Measurements from ENCODE around the gene UBR4. TPM values are rescaled to one million over a fixed set of nuclear protein-coding genes. Genes with fewer than 3 reads are reported as not detected.

Gene UBR4
- total RNA-seq, 2 experiments from 2014 or later = 98.6 to 101 TPM

DNA sequence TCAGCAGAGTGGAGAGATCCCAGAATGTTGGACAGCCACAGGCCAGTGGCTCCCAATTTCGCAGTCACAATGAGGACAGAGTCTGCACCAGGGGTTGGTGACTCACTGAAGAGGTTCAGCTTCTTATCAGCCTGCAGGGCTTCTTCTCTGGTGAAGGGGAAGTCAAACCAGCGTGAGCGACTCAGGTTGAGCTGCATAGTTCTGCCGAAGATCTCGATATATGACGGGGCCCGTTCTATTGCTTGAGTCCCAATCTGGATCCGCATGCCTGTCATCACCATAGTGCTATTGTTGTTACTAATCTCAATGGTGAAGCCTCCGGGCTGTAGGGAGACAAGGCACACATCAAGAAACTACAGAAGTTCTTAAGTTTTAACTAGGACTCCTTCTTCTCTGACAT lies 58.5 kb downstream of the UBR4 start:
- Mint-ChIP-seq H3K27ac (no peak overlapping the region), H3K27me3 (no peaks in the 10 kb centered on the region), H3K4me1 (peaks cover 2% of the 10 kb centered on the region), H3K36me3 (ENCODE audit: low read depth) (peaks cover 97% of the 10 kb centered on the region), H3K9me3 (no peaks in the 10 kb centered on the region), H3K4me3 (no peak overlapping the region)
- POLR2A ChIA-PET = interaction anchor here (1.2 kb wide), 1 partner anchor 59 kb away, joined by 3 read pairs; no protein-coding TSS in a partner anchor
- DNase-seq = no peak
- CTCF ChIA-PET = interaction anchor here (1.2 kb wide), 1 partner anchor 28 kb away, joined by 4 read pairs; no protein-coding TSS in a partner anchor

DNA sequence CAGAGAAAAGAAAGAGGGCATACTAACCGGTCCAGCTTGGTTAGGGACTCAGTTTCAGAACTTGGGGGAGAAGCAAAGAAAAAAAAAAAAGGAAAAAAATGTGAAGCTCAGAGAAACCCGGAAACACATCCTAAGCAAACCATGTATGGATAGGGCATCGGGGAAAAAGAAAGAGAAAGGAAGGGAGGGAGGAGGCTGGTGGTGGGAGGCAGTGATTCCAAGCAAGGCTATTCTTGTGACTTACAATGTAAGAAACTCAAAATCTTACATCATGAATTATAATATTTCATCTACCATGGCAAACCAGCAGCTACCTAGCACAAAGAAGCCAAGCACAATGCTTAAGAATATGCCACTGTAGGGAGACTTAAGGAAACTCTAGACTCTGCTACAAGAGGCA lies 60.3 kb downstream of the UBR4 start:
- no peaks in the 10 kb centered on the region for H3K9me3 Mint-ChIP-seq
- H3K4me3 Mint-ChIP-seq = no peak overlapping the region
- H3K36me3 Mint-ChIP-seq (ENCODE audit: low read depth) = peaks cover 97% of the 10 kb centered on the region
- no peak for DNase-seq
- no peaks in the 10 kb centered on the region for H3K4me1 Mint-ChIP-seq
- POLR2A ChIA-PET = no interaction called here
- no peaks in the 10 kb centered on the region for H3K27me3 Mint-ChIP-seq
- CTCF ChIA-PET = no interaction called here
- no peak overlapping the region for H3K27ac Mint-ChIP-seq

DNA sequence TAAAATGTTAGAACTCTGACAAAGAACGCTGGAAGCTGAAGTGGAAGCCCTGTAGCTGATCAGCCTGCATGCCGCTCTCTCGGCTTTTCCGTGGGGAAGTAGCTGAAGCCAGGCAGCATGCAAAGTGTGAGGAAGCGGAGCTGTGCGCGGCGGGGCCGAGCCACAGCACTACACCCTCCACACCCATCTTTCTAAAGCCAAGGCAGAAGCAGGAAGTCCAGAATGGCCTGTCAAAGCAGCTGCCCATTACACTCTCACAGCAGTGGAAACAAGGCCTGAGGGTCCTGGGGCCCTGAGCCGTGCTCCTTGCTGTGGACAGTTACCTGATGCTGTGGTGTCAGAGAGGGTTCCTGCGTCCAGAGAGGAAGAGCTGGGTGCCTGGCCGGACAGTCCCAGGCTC lies 69.6 kb downstream of the UBR4 start:
- H3K27me3 Mint-ChIP-seq = no peaks in the 10 kb centered on the region
- peaks cover 90% of the 10 kb centered on the region for H3K36me3 Mint-ChIP-seq (ENCODE audit: low read depth)
- POLR2A ChIA-PET = no interaction called here
- no peaks in the 10 kb centered on the region for H3K4me1 Mint-ChIP-seq
- no peaks in the 10 kb centered on the region for H3K9me3 Mint-ChIP-seq
- H3K4me3 Mint-ChIP-seq = no peak overlapping the region
- CTCF ChIA-PET = interaction anchor here (0.6 kb wide), 1 partner anchor 74 kb away, joined by 3 read pairs; no protein-coding TSS in a partner anchor
- DNase-seq = no peak
- H3K27ac Mint-ChIP-seq = no peak overlapping the region

DNA sequence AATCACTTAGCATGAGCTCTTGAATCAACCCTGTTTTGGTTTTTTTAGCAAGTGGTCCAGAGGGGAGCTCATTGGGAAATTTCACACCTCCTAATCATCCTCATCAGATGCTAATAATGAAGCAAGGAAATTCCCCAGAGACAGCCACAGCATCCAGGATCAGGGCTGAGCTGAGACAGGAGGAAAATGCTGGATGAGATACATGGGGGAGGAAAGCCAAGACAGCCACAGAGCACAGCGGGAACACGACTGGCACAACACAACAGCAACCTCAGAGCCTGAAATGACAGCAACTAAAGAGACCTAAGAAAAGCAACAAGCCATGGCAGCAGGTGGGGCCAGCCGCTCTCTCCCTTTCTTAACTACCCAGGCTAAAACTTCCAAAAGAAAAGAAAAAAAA lies 70.4 kb downstream of the UBR4 start:
- H3K4me3 Mint-ChIP-seq = no peak overlapping the region
- H3K27me3 Mint-ChIP-seq = no peaks in the 10 kb centered on the region
- CTCF ChIA-PET = no interaction called here
- no peaks in the 10 kb centered on the region for H3K9me3 Mint-ChIP-seq
- peaks cover 90% of the 10 kb centered on the region for H3K36me3 Mint-ChIP-seq (ENCODE audit: low read depth)
- no peaks in the 10 kb centered on the region for H3K4me1 Mint-ChIP-seq
- POLR2A ChIA-PET = interaction anchor here (1.2 kb wide), 1 partner anchor 8 kb away, joined by 3 read pairs; no protein-coding TSS in a partner anchor
- DNase-seq = no peak
- no peak overlapping the region for H3K27ac Mint-ChIP-seq

DNA sequence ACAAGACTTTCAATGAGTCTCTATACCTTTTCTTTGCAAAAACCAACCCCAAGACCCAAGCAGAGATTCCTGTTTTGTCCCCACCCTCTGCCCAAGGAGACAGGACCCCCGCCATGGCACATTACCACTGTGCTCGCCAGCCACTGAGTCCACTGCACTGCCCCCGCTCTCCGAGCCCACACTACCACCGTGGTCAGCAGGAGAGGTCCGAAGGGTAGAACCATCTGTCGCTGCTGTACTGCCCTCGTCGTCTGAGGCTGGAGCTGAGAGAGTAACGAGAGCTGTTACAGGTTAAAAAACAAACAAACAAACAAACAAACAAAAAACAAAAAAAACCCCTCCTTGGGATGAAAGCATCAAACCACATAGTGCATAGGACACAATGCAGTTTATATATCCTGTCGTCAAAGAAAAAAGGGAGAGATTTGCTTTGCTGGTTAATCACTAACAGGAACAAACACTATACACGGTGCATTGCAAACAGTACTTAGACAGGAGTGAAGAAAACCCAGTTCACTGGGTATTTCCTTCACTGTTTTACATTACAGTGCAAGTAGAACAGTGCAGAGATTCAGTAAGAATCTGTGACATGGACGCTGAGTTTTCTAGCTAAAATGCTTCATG lies 71.0 kb downstream of the UBR4 start:
- ChIA-PET POLR2A (interaction anchor here (1.2 kb wide), 1 partner anchor 9 kb away, joined by 3 read pairs; no protein-coding TSS in a partner anchor), CTCF (interaction anchor here (1.3 to 1.4 kb wide), 2 partner anchors 41 to 255 kb away, joined by 3 to 4 read pairs; no protein-coding TSS in a partner anchor)
- Mint-ChIP-seq H3K27me3 (no peaks in the 10 kb centered on the region), H3K4me1 (no peaks in the 10 kb centered on the region), H3K9me3 (peaks cover 5% of the 10 kb centered on the region), H3K27ac (no peak overlapping the region), H3K4me3 (no peak overlapping the region), H3K36me3 (ENCODE audit: low read depth) (peaks cover 90% of the 10 kb centered on the region)
- DNase-seq = no peak

DNA sequence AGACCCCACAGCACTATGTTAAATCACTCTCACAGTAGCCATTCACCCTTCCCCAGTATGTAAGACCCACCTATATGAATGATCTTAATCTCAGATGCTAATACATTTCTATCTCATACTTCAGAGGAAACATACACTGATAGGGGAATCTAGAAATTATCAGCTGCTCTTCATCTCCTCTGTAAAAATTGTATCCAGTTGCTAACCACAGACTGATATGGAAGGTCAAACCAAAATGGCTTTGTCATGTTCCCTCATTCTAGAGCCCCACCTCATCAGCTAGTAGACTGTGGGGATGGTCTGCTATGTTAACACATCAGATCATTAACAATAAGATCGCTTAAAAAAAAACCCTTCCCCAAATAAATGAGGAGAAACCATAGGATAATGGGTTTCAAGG lies 71.7 kb downstream of the UBR4 start:
- Mint-ChIP-seq H3K9me3 (peaks cover 6% of the 10 kb centered on the region), H3K36me3 (ENCODE audit: low read depth) (peaks cover 86% of the 10 kb centered on the region), H3K27ac (no peak overlapping the region), H3K4me3 (no peak overlapping the region), H3K27me3 (no peaks in the 10 kb centered on the region), H3K4me1 (no peaks in the 10 kb centered on the region)
- DNase-seq = no peak
- ChIA-PET CTCF (interaction anchor here (1.3 to 1.4 kb wide), 2 partner anchors 42 to 254 kb away, joined by 3 to 4 read pairs; no protein-coding TSS in a partner anchor), POLR2A (no interaction called here)

DNA sequence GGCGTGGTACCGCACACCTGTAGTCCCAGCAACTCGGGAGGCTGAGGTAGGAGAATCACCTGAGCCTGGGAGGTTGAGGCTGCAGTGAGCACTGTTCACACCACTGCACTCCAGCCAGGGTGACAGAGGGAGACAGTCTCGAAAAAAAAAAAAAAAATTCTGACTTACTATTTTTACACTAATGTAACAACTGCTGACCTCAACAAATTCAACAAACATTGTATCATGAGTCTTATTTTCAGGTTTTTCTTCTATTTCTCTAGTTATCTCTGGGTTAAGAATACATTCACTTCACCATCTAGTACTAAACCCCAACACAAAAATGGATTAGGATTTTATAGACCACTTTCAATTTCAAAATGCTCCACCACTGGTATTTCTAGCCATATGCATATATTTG lies 72.9 kb downstream of the UBR4 start:
- no peak overlapping the region for H3K4me3 Mint-ChIP-seq
- peaks cover 90% of the 10 kb centered on the region for H3K36me3 Mint-ChIP-seq (ENCODE audit: low read depth)
- no peak for DNase-seq
- POLR2A ChIA-PET = no interaction called here
- H3K9me3 Mint-ChIP-seq = peaks cover 8% of the 10 kb centered on the region
- no peaks in the 10 kb centered on the region for H3K4me1 Mint-ChIP-seq
- no peak overlapping the region for H3K27ac Mint-ChIP-seq
- H3K27me3 Mint-ChIP-seq = no peaks in the 10 kb centered on the region
- CTCF ChIA-PET = no interaction called here

DNA sequence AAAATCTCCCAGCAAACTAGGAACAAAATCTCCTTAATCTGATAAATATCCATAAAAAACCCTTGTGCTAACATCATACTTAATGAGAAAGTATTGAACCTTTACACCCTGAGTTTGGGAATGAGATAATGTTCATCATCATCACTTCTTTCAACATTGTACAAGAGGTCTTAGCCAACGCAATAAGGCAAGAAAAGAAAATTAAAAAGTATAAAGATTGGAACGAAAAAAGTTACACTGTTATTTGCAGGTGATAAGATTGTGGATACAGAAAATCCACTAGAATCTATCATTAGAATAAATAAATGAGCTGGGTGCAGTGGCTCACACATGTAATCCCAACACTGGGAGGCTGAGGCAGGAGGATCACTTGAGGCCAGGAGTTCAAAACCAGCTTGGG lies 76.7 kb downstream of the UBR4 start:
- H3K27ac Mint-ChIP-seq = no peak overlapping the region
- ChIA-PET POLR2A (no interaction called here), CTCF (interaction anchor here (0.6 to 1.0 kb wide), 3 partner anchors 29 to 258 kb away, joined by 3 read pairs; no protein-coding TSS in a partner anchor)
- no peak overlapping the region for H3K4me3 Mint-ChIP-seq
- DNase-seq = no peak
- H3K36me3 Mint-ChIP-seq (ENCODE audit: low read depth) = peaks cover 82% of the 10 kb centered on the region
- H3K9me3 Mint-ChIP-seq = peaks cover 8% of the 10 kb centered on the region
- no peaks in the 10 kb centered on the region for H3K4me1 Mint-ChIP-seq
- no peaks in the 10 kb centered on the region for H3K27me3 Mint-ChIP-seq

DNA sequence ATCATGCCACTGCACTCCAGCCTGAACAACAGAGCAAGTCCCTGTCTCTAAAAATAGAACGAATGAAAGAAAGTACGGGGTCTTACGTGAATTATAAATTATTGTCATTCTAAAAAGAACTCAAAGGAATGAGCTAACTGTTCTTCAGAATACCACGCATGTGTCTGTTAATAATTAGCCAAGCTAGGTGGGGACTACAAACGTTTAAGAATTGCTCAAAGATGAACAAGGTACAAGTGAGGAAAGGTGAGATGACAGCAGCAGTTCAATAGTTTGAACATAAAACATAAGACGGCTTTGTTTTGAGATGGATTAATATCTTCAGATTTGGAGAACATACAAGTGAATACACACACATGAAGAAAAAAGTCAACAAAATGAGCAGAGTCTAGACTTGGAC lies 79.6 kb downstream of the UBR4 start:
- Mint-ChIP-seq H3K4me3 (no peak overlapping the region), H3K36me3 (ENCODE audit: low read depth) (peaks cover 81% of the 10 kb centered on the region), H3K27me3 (no peaks in the 10 kb centered on the region), H3K4me1 (peaks cover 1% of the 10 kb centered on the region), H3K27ac (no peak overlapping the region), H3K9me3 (peaks cover 8% of the 10 kb centered on the region)
- ChIA-PET POLR2A (no interaction called here), CTCF (interaction anchor here (1.1 kb wide), 1 partner anchor 49 kb away, joined by 3 read pairs; no protein-coding TSS in a partner anchor)
- DNase-seq = no peak

DNA sequence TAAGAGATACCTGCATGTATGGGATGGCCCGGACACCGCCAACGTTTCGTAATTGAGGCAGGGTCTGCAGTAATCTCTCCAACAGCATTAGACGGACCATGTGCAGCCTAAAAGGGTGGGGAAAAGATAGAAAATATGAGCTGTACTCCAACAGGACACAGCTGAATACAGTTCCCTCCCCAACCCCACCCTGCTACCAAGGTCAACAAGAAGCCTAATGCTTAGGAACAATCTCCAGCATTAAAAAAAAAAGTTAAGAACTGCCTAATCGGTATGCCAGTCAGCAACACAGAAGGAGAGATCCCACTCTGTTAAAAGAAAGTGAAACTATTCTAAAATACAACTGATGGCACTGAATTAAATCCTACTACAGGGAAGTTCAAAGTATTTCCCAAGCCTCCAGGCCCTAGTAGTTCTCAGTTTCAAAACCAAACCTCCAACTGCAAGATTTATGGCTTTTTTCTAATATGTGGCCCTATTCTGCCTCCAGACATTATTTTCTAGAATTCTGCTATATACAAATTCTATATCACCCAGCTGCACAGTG lies 81.0 kb downstream of the UBR4 start:
- POLR2A ChIA-PET = interaction anchor here (1.1 kb wide), 2 partner anchors 28 to 31 kb away, joined by 3 read pairs; no protein-coding TSS in a partner anchor
- no peak for DNase-seq
- Mint-ChIP-seq H3K36me3 (ENCODE audit: low read depth) (peaks cover 81% of the 10 kb centered on the region), H3K27ac (no peak overlapping the region), H3K27me3 (no peaks in the 10 kb centered on the region), H3K9me3 (peaks cover 3% of the 10 kb centered on the region), H3K4me3 (no peak overlapping the region), H3K4me1 (peaks cover 16% of the 10 kb centered on the region)
- CTCF ChIA-PET = interaction anchor here (1.1 to 1.5 kb wide), 2 partner anchors 15 to 25 kb away, joined by 3 to 4 read pairs; no protein-coding TSS in a partner anchor

DNA sequence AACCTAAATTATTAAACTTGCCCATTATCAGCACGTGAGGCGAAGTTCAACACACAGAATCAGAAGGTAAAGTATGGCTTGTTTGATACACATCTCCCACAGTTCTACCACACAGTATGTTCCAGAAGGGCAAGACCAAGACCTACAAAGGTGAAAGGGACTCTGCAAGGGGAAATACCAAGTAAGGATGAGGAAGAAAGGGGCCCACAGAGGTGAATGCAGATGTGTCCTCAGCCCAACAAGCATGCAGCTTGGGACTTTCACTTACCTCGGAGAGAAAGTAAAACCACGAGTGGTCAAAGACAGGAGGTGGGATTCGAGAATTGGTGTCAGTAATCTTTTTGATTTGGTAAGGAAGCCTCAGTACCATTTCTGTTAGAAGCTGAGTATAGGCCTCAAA lies 85.8 kb downstream of the UBR4 start:
- peaks cover 95% of the 10 kb centered on the region for H3K36me3 Mint-ChIP-seq (ENCODE audit: low read depth)
- ChIA-PET CTCF (interaction anchor here (1.2 to 1.6 kb wide), 2 partner anchors 211 to 217 kb away, joined by 4 to 5 read pairs; no protein-coding TSS in a partner anchor), POLR2A (interaction anchor here (1.0 to 1.1 kb wide), 2 partner anchors 167 to 200 kb away, joined by 3 read pairs; partner anchors contain the start of gene IFFO2)

DNA sequence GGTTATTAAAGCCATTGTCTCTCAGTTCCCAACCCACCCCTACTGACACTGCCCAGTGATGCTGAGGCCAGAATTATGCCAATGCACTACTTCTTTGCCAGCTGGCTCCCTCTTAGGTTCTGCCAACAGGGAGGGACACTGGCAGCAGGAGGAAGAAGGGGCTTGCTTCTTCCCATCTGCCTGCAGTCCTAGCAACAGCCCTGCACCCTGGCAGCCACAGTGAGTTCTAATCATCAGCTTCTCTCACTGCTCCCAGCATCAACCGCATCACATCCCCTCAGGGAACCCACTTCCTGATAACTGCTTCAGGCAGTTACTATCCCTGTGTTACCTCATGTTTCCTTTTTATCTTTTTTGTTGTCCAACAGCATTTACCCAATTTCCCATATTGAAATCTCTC lies 86.2 kb downstream of the UBR4 start:
- H3K36me3 Mint-ChIP-seq (ENCODE audit: low read depth) = peaks cover 96% of the 10 kb centered on the region
- peak overlapping the region; percentile 68 for H3K27ac Mint-ChIP-seq
- no peaks in the 10 kb centered on the region for H3K9me3 Mint-ChIP-seq
- ChIA-PET POLR2A (interaction anchor here (0.6 to 1.1 kb wide), 3 partner anchors 167 to 199 kb away, joined by 3 read pairs; partner anchors contain the start of gene IFFO2), CTCF (interaction anchor here (0.6 to 1.2 kb wide), 3 partner anchors 212 to 248 kb away, joined by 3 to 4 read pairs (median 3); no protein-coding TSS in a partner anchor)
- no peak overlapping the region for H3K4me3 Mint-ChIP-seq
- peak; percentile 49 for DNase-seq
- peaks cover 29% of the 10 kb centered on the region for H3K4me1 Mint-ChIP-seq
- no peaks in the 10 kb centered on the region for H3K27me3 Mint-ChIP-seq

More for the DNA sequence above, 85.8 kb downstream of the UBR4 start:
- Mint-ChIP-seq H3K4me1 (peaks cover 29% of the 10 kb centered on the region), H3K27me3 (no peaks in the 10 kb centered on the region), H3K27ac (peak overlapping the region; percentile 68), H3K4me3 (no peak overlapping the region), H3K9me3 (no peaks in the 10 kb centered on the region)
- no peak for DNase-seq

DNA sequence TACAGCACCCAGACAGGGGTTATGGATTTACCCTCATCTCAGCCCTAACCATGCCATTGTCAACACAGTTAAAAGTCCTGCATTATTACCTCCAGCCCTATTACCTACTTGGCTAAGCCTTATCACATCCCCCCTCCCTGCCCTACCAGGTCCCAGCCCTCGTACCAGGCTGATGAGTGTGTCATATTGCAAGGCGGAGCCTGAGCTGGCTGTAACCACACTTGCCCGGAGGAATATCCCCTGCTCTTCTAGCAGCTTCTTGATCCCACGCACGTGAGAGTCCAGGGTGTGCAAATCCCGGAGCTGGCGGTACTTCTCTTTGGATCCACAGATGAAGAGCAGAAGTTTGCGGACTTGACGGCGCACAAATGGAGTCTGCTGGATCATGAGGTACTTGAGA lies 87.4 kb downstream of the UBR4 start:
- no peak overlapping the region for H3K27ac Mint-ChIP-seq
- no peaks in the 10 kb centered on the region for H3K9me3 Mint-ChIP-seq
- H3K4me1 Mint-ChIP-seq = peaks cover 29% of the 10 kb centered on the region
- DNase-seq = no peak
- H3K4me3 Mint-ChIP-seq = no peak overlapping the region
- ChIA-PET CTCF (interaction anchor here (1.1 to 1.3 kb wide), 2 partner anchors 9 to 209 kb away, joined by 3 to 4 read pairs; no protein-coding TSS in a partner anchor), POLR2A (no interaction called here)
- H3K27me3 Mint-ChIP-seq = no peaks in the 10 kb centered on the region
- peaks cover 92% of the 10 kb centered on the region for H3K36me3 Mint-ChIP-seq (ENCODE audit: low read depth)
